H9 (cell line): ENCODE data around the gene ZNF184. TPM values are rescaled to one million over a fixed set of nuclear protein-coding genes. Genes with fewer than 3 reads are reported as not detected.
A peak's percentile ranks its signal among the peaks of the same experiment; 100 is the strongest.

Experiments used
- DNase-seq: peaks from one replicate; pipeline ENCODE4 v3.0.0-alpha.2; 2017
- H2AFZ ChIP-seq: one replicate; pipeline ENCODE4 v1.6.1; 2013; ENCODE audit warnings: mild to moderate bottlenecking, low read length, control low read depth, moderate library complexity
- H2AK5ac ChIP-seq: 2 replicates; pipeline ENCODE4 v1.6.1; 2013; ENCODE audit warnings: low read length, control low read depth, mixed read lengths; ENCODE audit not compliant: insufficient read length
- H2BK120ac ChIP-seq: one replicate; pipeline ENCODE4 v1.6.1; 2013; ENCODE audit warnings: low read depth, mild to moderate bottlenecking, low read length, control low read depth, inconsistent platforms; ENCODE audit not compliant: poor library complexity, severe bottlenecking
- H2BK12ac ChIP-seq: 2 replicates; pipeline ENCODE4 v1.6.1; 2013; ENCODE audit warnings: low read length, control low read depth, mixed read lengths, low read depth; ENCODE audit not compliant: insufficient read length
- H2BK15ac ChIP-seq: 2 replicates; pipeline ENCODE4 v1.6.1; 2013; ENCODE audit warnings: low read depth, low read length, control low read depth
- H2BK20ac ChIP-seq: one replicate; pipeline ENCODE4 v1.6.1; 2013; ENCODE audit warnings: low read depth, mild to moderate bottlenecking, low read length, control low read depth, inconsistent platforms; ENCODE audit not compliant: poor library complexity, severe bottlenecking
- H2BK5ac ChIP-seq: 2 replicates; pipeline ENCODE4 v1.6.1; 2013; ENCODE audit warnings: low read length, control low read depth, mixed read lengths; ENCODE audit not compliant: insufficient read length
- H3K14ac ChIP-seq: 2 replicates; pipeline ENCODE4 v1.6.1; 2013; ENCODE audit warnings: low read length, control low read depth; ENCODE audit not compliant: insufficient read depth
- H3K18ac ChIP-seq: 2 replicates; pipeline ENCODE4 v1.6.1; 2013; ENCODE audit warnings: low read depth, mild to moderate bottlenecking, mixed read lengths, low read length, control low read depth; ENCODE audit not compliant: insufficient read length
- H3K23ac ChIP-seq: 2 replicates; pipeline ENCODE4 v1.6.1; 2013; ENCODE audit warnings: low read length, control low read depth, mixed read lengths, low read depth; ENCODE audit not compliant: insufficient read length
- H3K23me2 ChIP-seq: 2 replicates; pipeline ENCODE4 v1.6.1; 2013; ENCODE audit warnings: low read depth, mild to moderate bottlenecking, mixed read lengths, low read length, control low read depth; ENCODE audit not compliant: insufficient read length, poor library complexity, severe bottlenecking
- H3K27ac ChIP-seq: 2 replicates; pipeline ENCODE4 v1.5.1; 2013; ENCODE audit warnings: low read length, control low read depth, mixed read lengths, low read depth; ENCODE audit not compliant: insufficient read length
- H3K27me3 ChIP-seq: 2 replicates; pipeline ENCODE4 v1.6.1; 2013; ENCODE audit warnings: low read length, control low read depth, inconsistent platforms; ENCODE audit not compliant: insufficient read depth
- H3K4ac ChIP-seq: 2 replicates; pipeline ENCODE4 v1.6.1; 2013; ENCODE audit warnings: low read depth, mild to moderate bottlenecking, control low read depth, inconsistent platforms, low read length, moderate library complexity
- H3K4me1 ChIP-seq: 2 replicates; pipeline ENCODE4 v1.6.1; 2013; ENCODE audit warnings: low read length, control low read depth, inconsistent platforms; ENCODE audit not compliant: insufficient read depth
- H3K4me2 ChIP-seq: 2 replicates; pipeline ENCODE4 v1.6.1; 2013; ENCODE audit warnings: low read length, control low read depth, mixed read lengths; ENCODE audit not compliant: insufficient read length, insufficient read depth
- H3K56ac ChIP-seq: 2 replicates; pipeline ENCODE4 v1.6.1; 2013; ENCODE audit warnings: low read depth, mild to moderate bottlenecking, mixed read lengths, low read length, control low read depth; ENCODE audit not compliant: insufficient read length
- H3K79me1 ChIP-seq: 2 replicates; pipeline ENCODE4 v1.6.1; 2013; ENCODE audit warnings: low read depth, mild to moderate bottlenecking, moderate library complexity, low read length, control low read depth, inconsistent platforms; ENCODE audit not compliant: insufficient read depth, poor library complexity, severe bottlenecking
- H3K79me2 ChIP-seq: 2 replicates; pipeline ENCODE4 v1.6.1; 2013; ENCODE audit warnings: low read length, control low read depth, inconsistent platforms; ENCODE audit not compliant: insufficient read depth
- H3K9ac ChIP-seq: 2 replicates; pipeline ENCODE4 v1.6.1; 2013; ENCODE audit warnings: low read length, control low read depth, mixed read lengths; ENCODE audit not compliant: insufficient read length; ENCODE audit errors: extremely low read depth
- H3K9me3 ChIP-seq: one replicate; pipeline ENCODE4 v1.6.1; 2013; ENCODE audit warnings: low read depth, low read length, inconsistent platforms; ENCODE audit not compliant: control insufficient read depth
- H3T11ph ChIP-seq: one replicate; pipeline ENCODE4 v1.6.1; 2013; ENCODE audit warnings: mild to moderate bottlenecking, low read length, control low read depth, inconsistent platforms
- H4K20me1 ChIP-seq: one replicate; pipeline ENCODE4 v1.6.1; 2013; ENCODE audit not compliant: control insufficient read depth, insufficient read length, insufficient read depth
- H4K5ac ChIP-seq: 2 replicates; pipeline ENCODE4 v1.6.1; 2013; ENCODE audit warnings: low read depth, mild to moderate bottlenecking, mixed read lengths, low read length, control low read depth; ENCODE audit not compliant: insufficient read length
- H4K8ac ChIP-seq: replicated peaks from 2 replicates; pipeline ENCODE4 v1.6.1; 2013; ENCODE audit warnings: low read length, control low read depth, mixed read lengths, low read depth; ENCODE audit not compliant: insufficient read length
- H4K91ac ChIP-seq: 2 replicates; pipeline ENCODE4 v1.6.1; 2013; ENCODE audit warnings: low read depth, mild to moderate bottlenecking, moderate library complexity, mixed read lengths, low read length, control low read depth; ENCODE audit not compliant: insufficient read length
- H3K27ac Mint-ChIP-seq, 3 experiments: 2 replicates in 2 of 3; 3 replicates in 1 of 3; pipeline ENCODE4 v1.8.0; 2020 to 2021; ENCODE audit warnings: mixed read lengths in 3 of 3, mild to moderate bottlenecking in 1 of 3, moderate library complexity in 1 of 3
- H3K27me3 Mint-ChIP-seq: 2 replicates; pipeline ENCODE4 v1.8.0; 2021; ENCODE audit warnings: low read depth, mild to moderate bottlenecking, moderate library complexity, mixed read lengths
- H3K36me3 Mint-ChIP-seq, 3 experiments: 2 replicates in 2 of 3; 3 replicates in 1 of 3; pipeline ENCODE4 v1.8.0; 2020 to 2021; ENCODE audit warnings: low read depth in 3 of 3, mixed read lengths in 3 of 3; ENCODE audit not compliant: insufficient read depth in 1 of 3
- H3K4me1 Mint-ChIP-seq, 2 experiments: 2 replicates each; pipeline ENCODE4 v1.8.0; 2020; ENCODE audit warnings: mixed read lengths in 2 of 2
- H3K4me3 Mint-ChIP-seq, 2 experiments: 2 replicates in 1 of 2; 3 replicates in 1 of 2; pipeline ENCODE4 v1.8.0; 2020 to 2021; ENCODE audit warnings: mild to moderate bottlenecking in 2 of 2, mixed read lengths in 2 of 2, moderate library complexity in 1 of 2
- H3K9me3 Mint-ChIP-seq, 2 experiments: 2 replicates in 1 of 2; 3 replicates in 1 of 2; pipeline ENCODE4 v1.8.0; 2020; ENCODE audit warnings: mild to moderate bottlenecking in 2 of 2, mixed read lengths in 2 of 2, moderate library complexity in 1 of 2
- CTCF ChIP-seq: fragments of 200-600 bp; sonication (generic); conservative IDR thresholded peaks from 3 replicates; pipeline ENCODE4 v1.8.0; 2021; ENCODE audit warnings: antibody characterized with exemption, mild to moderate bottlenecking
- WGBS: extraction: QIAGEN DNeasy Blood & Tissue Kit; methylation state at CpG from one replicate; pipeline ENCODE4 v1.1.7; 2013; ENCODE audit warnings: missing lambda C conversion rate, low lambda C conversion rate, mixed read lengths; ENCODE audit not compliant: insufficient read length; ENCODE audit errors: extremely low coverage; 5-methylcytosine and 5-hydroxymethylcytosine counted together
- total RNA-seq: library from RNA; stranded (reverse); gene quantifications from 2 replicates; pipeline ENCODE4 v1.2.1, GENCODE V29; 2021

The ZNF184 gene
- total RNA-seq, 1 experiment from 2014 or later = 6.3 TPM

GRCh38 chr6:27495386-27496135 is 22.7 kb upstream of the ZNF184 start:
- Histone ChIP-seq H3K79me1 (no peaks in the 10 kb centered on the region), H3K14ac (peak overlapping the region; percentile 54), H3K4me1 (no peaks in the 10 kb centered on the region; the same call in 1 of the 2 replicates), H3K4ac (no peak overlapping the region), H4K8ac (no peak overlapping the region), H3K56ac (no peak overlapping the region), H3K27me3 (no peaks in the 10 kb centered on the region), H3T11ph (no peak overlapping the region), H2AK5ac (no peak overlapping the region), H4K91ac (no peak overlapping the region), H3K27ac (no peak overlapping the region), H4K5ac (no peak overlapping the region), H3K4me2 (peak overlapping the region; percentile 43), H3K9me3 (no peaks in the 10 kb centered on the region), H3K9ac (peak overlapping the region; percentile 59), H2BK15ac (no peak overlapping the region), H2BK20ac (no peak overlapping the region), H3K18ac (peak overlapping the region; percentile 31), H3K79me2 (no peaks in the 10 kb centered on the region), H2BK5ac (no peak overlapping the region), H2BK12ac (no peak overlapping the region), H3K23ac (no peak overlapping the region), H2BK120ac (no peak overlapping the region), H4K20me1 (no peaks in the 10 kb centered on the region), H3K23me2 (peaks cover 7% of the 10 kb centered on the region), H2AFZ (peak overlapping the region; percentile 72)
- Mint-ChIP-seq H3K4me1 (peaks cover 8 to 9% of the 10 kb centered on the region in 2 experiments), H3K27me3 (peaks cover 17% of the 10 kb centered on the region), H3K4me3 (peak overlapping the region; percentile 88 to 95), H3K27ac (peak overlapping the region in 2 of 3 experiments; percentile 57 to 71; a peak in 3 of 7 replicates), H3K36me3 (no peaks in the 10 kb centered on the region), H3K9me3 (peaks cover 0 to 2% of the 10 kb centered on the region in 2 experiments; a peak in 1 of 5 replicates)
- TF ChIP-seq CTCF = peak; percentile 60
- DNase-seq = peak; percentile 92
- WGBS = no CpG with 5 or more reads among the region's 34 CpGs
